ENCODE measurements around the gene TSHZ1.

The TSHZ1 gene

GRCh38 chr18:75198036-75198435, 12.6 kb upstream of the TSHZ1 start:
- peaks cover 0 to 6% (median 0%) of the 10 kb centered on the region in 10 experiments; a peak in 5 of 20 replicates for H3K4me1 ChIP-seq
- H3K9ac ChIP-seq: no peak overlapping the region
- H3K27me3 ChIP-seq: no peaks in the 10 kb centered on the region
- no peaks in the 10 kb centered on the region for H3K9me3 ChIP-seq (replicated peaks in 1 of 11)
- no peak overlapping the region for H3K4me3 ChIP-seq
- no peak for TF ChIP-seq Cebpa-rat (IDR thresholded peaks at IDR 0.05)
- H3K27ac ChIP-seq: no peak overlapping the region
- H3K36me3 ChIP-seq: peaks cover 20 to 43% (median 33%) of the 10 kb centered on the region in 11 experiments
- H3K4me2 ChIP-seq: no peak overlapping the region
- peaks cover 11 to 35% (median 17%) of the 10 kb centered on the region in 11 experiments; a peak in 19 of 22 replicates for H4K20me1 ChIP-seq

- Histone ChIP-seq H3K27ac (no peak overlapping the region), H4K20me1 (peaks cover 24 to 48% (median 30%) of the 10 kb centered on the region in 11 experiments), H3K4me3 (no peak overlapping the region), H3K4me1 (peaks cover 5 to 12% (median 7%) of the 10 kb centered on the region in 10 experiments), H3K9ac (no peak overlapping the region), H3K4me2 (no peak overlapping the region), H3K9me3 (replicated peaks in 1 of 11) (no peaks in the 10 kb centered on the region), H3K27me3 (peaks cover 8 to 11% (median 10%) of the 10 kb centered on the region in 11 experiments), H3K36me3 (peaks cover 20 to 43% (median 33%) of the 10 kb centered on the region in 11 experiments)
- TF ChIP-seq Cebpa-rat (IDR thresholded peaks at IDR 0.05): no peak
These were observed 11.3 kb upstream of the TSHZ1 start for GRCh38 chr18:75199327-75199726.

GRCh38 chr18:75200071-75200470, 10.5 kb upstream of the TSHZ1 start:
- H4K20me1 ChIP-seq: peaks cover 32 to 55% (median 38%) of the 10 kb centered on the region in 11 experiments
- no peak overlapping the region for H3K27ac ChIP-seq
- no peak overlapping the region for H3K9ac ChIP-seq
- no peak overlapping the region for H3K4me3 ChIP-seq
- H3K36me3 ChIP-seq: peaks cover 25 to 46% (median 34%) of the 10 kb centered on the region in 11 experiments
- peaks cover 13 to 20% (median 14%) of the 10 kb centered on the region in 10 experiments for H3K4me1 ChIP-seq
- TF ChIP-seq Cebpa-rat (IDR thresholded peaks at IDR 0.05): no peak
- no peaks in the 10 kb centered on the region for H3K9me3 ChIP-seq (replicated peaks in 1 of 11)
- no peak overlapping the region for H3K4me2 ChIP-seq
- H3K27me3 ChIP-seq: peaks cover 15 to 19% (median 17%) of the 10 kb centered on the region in 11 experiments

- Histone ChIP-seq H3K4me1 (peaks cover 16 to 22% (median 20%) of the 10 kb centered on the region in 10 experiments), H3K4me3 (no peak overlapping the region), H3K27me3 (peaks cover 22 to 25% (median 24%) of the 10 kb centered on the region in 11 experiments), H3K27ac (no peak overlapping the region), H3K9ac (no peak overlapping the region), H3K9me3 (replicated peaks in 1 of 11) (no peaks in the 10 kb centered on the region), H3K4me2 (no peak overlapping the region), H4K20me1 (peaks cover 38 to 62% (median 44%) of the 10 kb centered on the region in 11 experiments), H3K36me3 (peaks cover 26 to 48% (median 34%) of the 10 kb centered on the region in 11 experiments)
- TF ChIP-seq Cebpa-rat (IDR thresholded peaks at IDR 0.05): no peak
These were observed 9.9 kb upstream of the TSHZ1 start for GRCh38 chr18:75200605-75201280.

GRCh38 chr18:75201282-75202270, 9.0 kb upstream of the TSHZ1 start:
- H4K20me1 ChIP-seq: peaks cover 47 to 70% (median 53%) of the 10 kb centered on the region in 11 experiments
- peaks cover 26 to 46% (median 34%) of the 10 kb centered on the region in 11 experiments for H3K36me3 ChIP-seq
- H3K4me3 ChIP-seq: no peak overlapping the region
- H3K4me2 ChIP-seq: no peak overlapping the region
- no peak overlapping the region for H3K27ac ChIP-seq
- H3K4me1 ChIP-seq: peaks cover 19 to 30% (median 25%) of the 10 kb centered on the region in 10 experiments
- no peak for TF ChIP-seq Cebpa-rat (IDR thresholded peaks at IDR 0.05)
- no peaks in the 10 kb centered on the region for H3K9me3 ChIP-seq (replicated peaks in 1 of 11)
- H3K9ac ChIP-seq: no peak overlapping the region
- peaks cover 30 to 34% (median 32%) of the 10 kb centered on the region in 11 experiments for H3K27me3 ChIP-seq

- H3K4me1 ChIP-seq: peaks cover 32 to 42% (median 38%) of the 10 kb centered on the region in 10 experiments
- no peak overlapping the region for H3K4me2 ChIP-seq
- no peak overlapping the region for H3K4me3 ChIP-seq
- peaks cover 59 to 83% (median 65%) of the 10 kb centered on the region in 11 experiments for H4K20me1 ChIP-seq
- peaks cover 26 to 46% (median 33%) of the 10 kb centered on the region in 11 experiments for H3K36me3 ChIP-seq
- peaks cover 36 to 46% (median 45%) of the 10 kb centered on the region in 11 experiments for H3K27me3 ChIP-seq
- H3K27ac ChIP-seq: no peak overlapping the region
- no peak overlapping the region for H3K9ac ChIP-seq
- TF ChIP-seq Cebpa-rat (IDR thresholded peaks at IDR 0.05): no peak
- H3K9me3 ChIP-seq (replicated peaks in 1 of 11): no peaks in the 10 kb centered on the region
These were observed 7.8 kb upstream of the TSHZ1 start for GRCh38 chr18:75202696-75203365.

GRCh38 chr18:75203416-75204268, 7.0 kb upstream of the TSHZ1 start:
- TF ChIP-seq Cebpa-rat (IDR thresholded peaks at IDR 0.05): no peak
- H4K20me1 ChIP-seq: peaks cover 64 to 87% (median 69%) of the 10 kb centered on the region in 11 experiments
- no peak overlapping the region for H3K27ac ChIP-seq
- peaks cover 26 to 46% (median 32%) of the 10 kb centered on the region in 11 experiments for H3K36me3 ChIP-seq
- H3K4me3 ChIP-seq: 0 out of 20 replicates have a peak overlapping the region, but pooled peaks of 1 of the 10 experiments have one; percentile 31
- no peaks in the 10 kb centered on the region for H3K9me3 ChIP-seq (replicated peaks in 1 of 11)
- H3K4me2 ChIP-seq: peak overlapping the region; percentile 66 to 100 (median 72); a peak in 21 of 22 replicates
- H3K4me1 ChIP-seq: peaks cover 35 to 43% (median 39%) of the 10 kb centered on the region in 10 experiments
- peak overlapping the region in 2 of 11 experiments; percentile 7 to 28; a peak in 2 of 22 replicates for H3K9ac ChIP-seq
- H3K27me3 ChIP-seq: peaks cover 36 to 50% (median 48%) of the 10 kb centered on the region in 11 experiments

Measured in BLaER1 treated with 17β-estradiol and CSF1 and Interleukin-3, amounts not matched to agents 10 nM and 100 nM (cell line).